Upper lobe of left lung (tissue), 4 donors: ENCODE results near the gene EPS15.

Experiments used
- CTCF ChIP-seq, 6 experiments: fragments of 450-650 bp in 4 of 6; fragments of 200-600 bp in 2 of 6; sonication (generic) in 2 of 6; IDR thresholded peaks; one replicate each; pipeline ENCODE4 v1.5.1; 2016 to 2019; ENCODE audit warnings: antibody characterized with exemption in 6 of 6
- POLR2A ChIP-seq, 4 donors: fragments of 450-650 bp; IDR thresholded peaks; one replicate each; pipeline ENCODE4 v1.5.1; 2016 to 2017; ENCODE audit warnings: antibody characterized with exemption in 4 of 4, mild to moderate bottlenecking in 2 of 4

GRCh38 chr1:51349862-51350261 is 169.2 kb downstream of the EPS15 start:
- TF ChIP-seq CTCF (IDR thresholded peaks at IDR 0.05) = no peak
- no peak for TF ChIP-seq POLR2A (IDR thresholded peaks at IDR 0.05)
